Fibroblast of lung (primary cell): ENCODE results near the gene SNRNP200.

ENCODE experiments used
- CTCF ChIP-seq, 2 donors: IDR thresholded peaks in 1 of 2; conservative IDR thresholded peaks in 1 of 2; 1 replicate in 1 of 2; 2 replicates in 1 of 2; pipeline ENCODE4 v1.5.1; 2011 to 2012; ENCODE audit warnings: low read length in 2 of 2, control low read depth in 1 of 2, inconsistent platforms in 1 of 2, low read depth in 1 of 2, mild to moderate bottlenecking in 1 of 2
- EZH2 ChIP-seq: IDR thresholded peaks from 2 replicates; pipeline ENCODE4 v1.5.1; 2012; ENCODE audit warnings: low read length, control low read depth, mild to moderate bottlenecking; ENCODE audit errors: missing control alignments

- no peak for TF ChIP-seq CTCF (conservative IDR thresholded peaks at IDR 0.05 in 1 of 2, IDR thresholded peaks at IDR 0.05 in 1 of 2; ENCODE audit: low read depth in 1 of 2, low read length in 2 of 2)
- no peak for TF ChIP-seq EZH2
These were observed 19.3 kb upstream of the SNRNP200 start for GRCh38 chr2:96324721-96325040.
